NCI-H1092 (cell line): ENCODE measurements around the gene ARHGAP15.

Experiments
- DNase-seq: peaks from one replicate; lab custom pipeline; 2025; lab: John Stamatoyannopoulos, UW

ARHGAP15 gene

GRCh38 chr2:143344780-143345179, 215.6 kb downstream of the ARHGAP15 start:
- no peak for DNase-seq

GRCh38 chr2:143345887-143346787, 216.9 kb downstream of the ARHGAP15 start:
- DNase-seq, result no peak

GRCh38 chr2:143347271-143347695, 218.1 kb downstream of the ARHGAP15 start:
- no peak for DNase-seq

GRCh38 chr2:143347901-143348414, 218.7 kb downstream of the ARHGAP15 start:
- DNase-seq, result no peak

GRCh38 chr2:143354050-143354750, 225.0 kb downstream of the ARHGAP15 start:
- no peak for DNase-seq

GRCh38 chr2:143355870-143356269, 226.7 kb downstream of the ARHGAP15 start:
- DNase-seq, result no peak

GRCh38 chr2:143356336-143356735, 227.1 kb downstream of the ARHGAP15 start:
- DNase-seq, result no peak

GRCh38 chr2:143356736-143357446, 227.7 kb downstream of the ARHGAP15 start:
- no peak for DNase-seq

GRCh38 chr2:143357966-143358365, 228.7 kb downstream of the ARHGAP15 start:
- no peak for DNase-seq

GRCh38 chr2:143361346-143361745, 232.1 kb downstream of the ARHGAP15 start:
- no peak for DNase-seq

- no peak for DNase-seq
Observed at GRCh38 chr2:143371616-143372015, 242.4 kb downstream of the ARHGAP15 start.

GRCh38 chr2:143375384-143375880, 246.2 kb downstream of the ARHGAP15 start:
- no peak for DNase-seq

GRCh38 chr2:143378996-143379395, 249.8 kb downstream of the ARHGAP15 start:
- DNase-seq, result no peak

GRCh38 chr2:143379955-143380354, 250.7 kb downstream of the ARHGAP15 start:
- DNase-seq, result no peak

- DNase-seq, result no peak
Observed at GRCh38 chr2:143382573-143382972, 253.4 kb downstream of the ARHGAP15 start.

- DNase-seq, result no peak
Observed at GRCh38 chr2:143383016-143383415, 253.8 kb downstream of the ARHGAP15 start.

- DNase-seq, result no peak
Observed at GRCh38 chr2:143384111-143384510, 254.9 kb downstream of the ARHGAP15 start.

- DNase-seq, result no peak
Observed at GRCh38 chr2:143390171-143390570, 261.0 kb downstream of the ARHGAP15 start.

GRCh38 chr2:143392358-143392757, 263.1 kb downstream of the ARHGAP15 start:
- no peak for DNase-seq

GRCh38 chr2:143394062-143394461, 264.8 kb downstream of the ARHGAP15 start:
- no peak for DNase-seq

GRCh38 chr2:143397884-143398614, 268.8 kb downstream of the ARHGAP15 start:
- no peak for DNase-seq
